GM19043 (cell line): ENCODE data around the gene ZFAND2B.
A peak's percentile ranks its signal among the peaks of the same experiment; 100 is the strongest.
"Not testable (repeated sequence)": the region's sequence is repeated elsewhere in the genome, so short reads cannot be mapped to it uniquely, and the experiment has no call there.

Experiments
- ATAC-seq: cut with Tn5 transposase; IDR thresholded peaks from one replicate; pipeline ENCODE4 v1.9.1; 2021; ENCODE audit warnings: low read depth; ENCODE audit not compliant: unreplicated experiment

ZFAND2B gene

GRCh38 chr2:219247678-219248642 is 41.4 kb downstream of the ZFAND2B start:
- ATAC-seq = no peak

GRCh38 chr2:219248845-219249202 is 42.2 kb downstream of the ZFAND2B start:
- no peak for ATAC-seq

GRCh38 chr2:219249203-219249980 is 42.8 kb downstream of the ZFAND2B start:
- ATAC-seq = peak; percentile 41

- ATAC-seq = no peak
These were observed 43.6 kb downstream of the ZFAND2B start for GRCh38 chr2:219250049-219250781.

- no peak for ATAC-seq
These were observed 45.1 kb downstream of the ZFAND2B start for GRCh38 chr2:219251656-219252055.

GRCh38 chr2:219252084-219252483 is 45.5 kb downstream of the ZFAND2B start:
- ATAC-seq = no peak

- no peak for ATAC-seq
These were observed 46.0 kb downstream of the ZFAND2B start for GRCh38 chr2:219252570-219252899.

- no peak for ATAC-seq
These were observed 46.5 kb downstream of the ZFAND2B start, which contains the start of gene TUBA4B for GRCh38 chr2:219252900-219253752. Gene TUBA4B (plus strand): TSS chr2:219253243. CDS start chr2:219253408, 165 bp downstream.

- peak; percentile 40 for ATAC-seq
These were observed 47.4 kb downstream of the ZFAND2B start, which contains the start of gene TUBA4A for GRCh38 chr2:219253753-219254589. Gene TUBA4A (minus strand): TSS chr2:219253918. CDS start chr2:219253858, 60 bp downstream.

- ATAC-seq = peak; percentile 32
These were observed 48.1 kb downstream of the ZFAND2B start for GRCh38 chr2:219254590-219255201.

- ATAC-seq = not testable (repeated sequence)
These were observed 52.4 kb downstream of the ZFAND2B start for GRCh38 chr2:219258942-219259341.
